GM12891 (cell line): Measurements from ENCODE around the gene SLC15A3.

ENCODE experiments used
- POLR2A ChIP-seq: IDR thresholded peaks from 2 replicates; pipeline ENCODE4 v1.6.1; 2011; ENCODE audit warnings: low read depth, low read length, control low read depth
- POLR2AphosphoS5 ChIP-seq: IDR thresholded peaks from 2 replicates; pipeline ENCODE4 v1.6.1; 2011; ENCODE audit warnings: low read depth, low read length, control low read depth

DNA sequence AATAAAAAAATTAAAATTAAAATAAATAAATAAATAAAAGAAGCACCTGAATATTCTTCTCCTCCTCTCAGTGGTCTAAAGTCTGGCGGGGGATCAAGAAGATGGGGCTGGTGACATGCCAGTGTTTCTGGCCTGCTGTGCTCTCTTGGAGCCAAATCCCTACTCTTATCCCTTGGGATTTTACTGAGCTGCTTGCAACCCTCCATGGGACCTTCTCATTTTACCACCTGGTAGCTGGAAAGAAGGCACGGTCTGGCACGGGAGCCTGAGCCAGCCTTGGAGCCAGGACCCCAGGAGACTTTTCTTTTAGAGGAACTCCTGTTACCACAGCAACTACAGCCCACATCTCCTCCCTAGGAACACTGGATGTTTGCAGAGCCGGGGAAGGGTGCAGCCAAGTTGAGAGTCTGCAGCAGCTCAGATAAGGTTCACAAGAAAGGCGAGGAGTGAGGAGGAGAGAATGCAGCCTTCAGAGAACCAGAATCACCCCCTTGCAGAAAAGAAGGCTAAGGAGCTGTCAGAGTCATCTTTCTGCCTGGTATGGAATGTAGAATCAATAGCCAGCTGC, 41.0 kb upstream of the SLC15A3 start:
- TF ChIP-seq POLR2AphosphoS5 (no peak), POLR2A (no peak)
